Osteoblast (primary cell): ENCODE measurements around the gene GAPVD1. TPM values are rescaled to one million over a fixed set of nuclear protein-coding genes. Genes with fewer than 3 reads are reported as not detected.
"Not testable (repeated sequence)": the region's sequence is repeated elsewhere in the genome, so short reads cannot be mapped to it uniquely, and the experiment has no call there.

Source experiments
- DNase-seq: peaks from one replicate; pipeline ENCODE4 v3.0.0; 2011; ENCODE audit warnings: low spot score, mixed read lengths; ENCODE audit not compliant: insufficient read length; ENCODE audit errors: missing footprints
- H2AFZ ChIP-seq: 2 replicates; pipeline ENCODE4 v1.6.0; 2011; ENCODE audit warnings: mild to moderate bottlenecking, low read length
- H3K27ac ChIP-seq: 2 replicates; pipeline ENCODE4 v1.5.1; 2011; ENCODE audit warnings: mild to moderate bottlenecking, low read depth, low read length, moderate library complexity
- H3K27me3 ChIP-seq: 2 replicates; pipeline ENCODE4 v1.6.0; 2012; ENCODE audit warnings: mild to moderate bottlenecking, control low read depth, inconsistent platforms, low read length, moderate library complexity; ENCODE audit not compliant: insufficient read depth
- H3K36me3 ChIP-seq: 2 replicates; pipeline ENCODE4 v1.5.1; 2011; ENCODE audit warnings: mild to moderate bottlenecking, low read length, control low read depth, moderate library complexity; ENCODE audit not compliant: insufficient read depth
- H3K4me1 ChIP-seq: 2 replicates; pipeline ENCODE4 v1.5.1; 2011; ENCODE audit warnings: mild to moderate bottlenecking, low read length, control low read depth, moderate library complexity; ENCODE audit not compliant: insufficient read depth
- H3K4me2 ChIP-seq: 2 replicates; pipeline ENCODE4 v1.6.0; 2011; ENCODE audit warnings: mild to moderate bottlenecking, low read length; ENCODE audit not compliant: insufficient read depth
- H3K4me3 ChIP-seq: fragments of 200-600 bp; sonication (generic); 3 replicates; pipeline ENCODE4 v1.5.1; 2012; ENCODE audit warnings: mild to moderate bottlenecking, low read length, inconsistent platforms; ENCODE audit not compliant: insufficient read depth
- H3K79me2 ChIP-seq: 2 replicates; pipeline ENCODE4 v1.6.0; 2012; ENCODE audit warnings: mild to moderate bottlenecking, low read length, control low read depth, inconsistent platforms; ENCODE audit not compliant: insufficient read depth
- H3K9me3 ChIP-seq: 2 replicates; pipeline ENCODE4 v1.5.1; 2011; ENCODE audit warnings: low read depth, low read length, control low read depth
- H4K20me1 ChIP-seq: 2 replicates; pipeline ENCODE4 v1.6.0; 2012; ENCODE audit warnings: mild to moderate bottlenecking, low read length, control low read depth; ENCODE audit not compliant: insufficient read depth
- total RNA-seq: library from RNA; depleted of rRNA; stranded (reverse); fragments of >200 nt; gene quantifications from 2 replicates; pipeline ENCODE4 v1.2.3, GENCODE V29; 2012
- TF ChIP-seq, protein P1 (sequence below): IDR thresholded peaks from 2 replicates; pipeline ENCODE4 v1.5.1; 2011; ENCODE audit warnings: mild to moderate bottlenecking, low read depth, low read length, moderate library complexity; ENCODE audit errors: extremely low read depth

Gene GAPVD1, protein sequence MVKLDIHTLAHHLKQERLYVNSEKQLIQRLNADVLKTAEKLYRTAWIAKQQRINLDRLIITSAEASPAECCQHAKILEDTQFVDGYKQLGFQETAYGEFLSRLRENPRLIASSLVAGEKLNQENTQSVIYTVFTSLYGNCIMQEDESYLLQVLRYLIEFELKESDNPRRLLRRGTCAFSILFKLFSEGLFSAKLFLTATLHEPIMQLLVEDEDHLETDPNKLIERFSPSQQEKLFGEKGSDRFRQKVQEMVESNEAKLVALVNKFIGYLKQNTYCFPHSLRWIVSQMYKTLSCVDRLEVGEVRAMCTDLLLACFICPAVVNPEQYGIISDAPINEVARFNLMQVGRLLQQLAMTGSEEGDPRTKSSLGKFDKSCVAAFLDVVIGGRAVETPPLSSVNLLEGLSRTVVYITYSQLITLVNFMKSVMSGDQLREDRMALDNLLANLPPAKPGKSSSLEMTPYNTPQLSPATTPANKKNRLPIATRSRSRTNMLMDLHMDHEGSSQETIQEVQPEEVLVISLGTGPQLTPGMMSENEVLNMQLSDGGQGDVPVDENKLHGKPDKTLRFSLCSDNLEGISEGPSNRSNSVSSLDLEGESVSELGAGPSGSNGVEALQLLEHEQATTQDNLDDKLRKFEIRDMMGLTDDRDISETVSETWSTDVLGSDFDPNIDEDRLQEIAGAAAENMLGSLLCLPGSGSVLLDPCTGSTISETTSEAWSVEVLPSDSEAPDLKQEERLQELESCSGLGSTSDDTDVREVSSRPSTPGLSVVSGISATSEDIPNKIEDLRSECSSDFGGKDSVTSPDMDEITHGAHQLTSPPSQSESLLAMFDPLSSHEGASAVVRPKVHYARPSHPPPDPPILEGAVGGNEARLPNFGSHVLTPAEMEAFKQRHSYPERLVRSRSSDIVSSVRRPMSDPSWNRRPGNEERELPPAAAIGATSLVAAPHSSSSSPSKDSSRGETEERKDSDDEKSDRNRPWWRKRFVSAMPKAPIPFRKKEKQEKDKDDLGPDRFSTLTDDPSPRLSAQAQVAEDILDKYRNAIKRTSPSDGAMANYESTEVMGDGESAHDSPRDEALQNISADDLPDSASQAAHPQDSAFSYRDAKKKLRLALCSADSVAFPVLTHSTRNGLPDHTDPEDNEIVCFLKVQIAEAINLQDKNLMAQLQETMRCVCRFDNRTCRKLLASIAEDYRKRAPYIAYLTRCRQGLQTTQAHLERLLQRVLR (N-terminal part only)
- total RNA-seq, result 74.0 and 80.3 TPM in 2 replicates

DNA sequence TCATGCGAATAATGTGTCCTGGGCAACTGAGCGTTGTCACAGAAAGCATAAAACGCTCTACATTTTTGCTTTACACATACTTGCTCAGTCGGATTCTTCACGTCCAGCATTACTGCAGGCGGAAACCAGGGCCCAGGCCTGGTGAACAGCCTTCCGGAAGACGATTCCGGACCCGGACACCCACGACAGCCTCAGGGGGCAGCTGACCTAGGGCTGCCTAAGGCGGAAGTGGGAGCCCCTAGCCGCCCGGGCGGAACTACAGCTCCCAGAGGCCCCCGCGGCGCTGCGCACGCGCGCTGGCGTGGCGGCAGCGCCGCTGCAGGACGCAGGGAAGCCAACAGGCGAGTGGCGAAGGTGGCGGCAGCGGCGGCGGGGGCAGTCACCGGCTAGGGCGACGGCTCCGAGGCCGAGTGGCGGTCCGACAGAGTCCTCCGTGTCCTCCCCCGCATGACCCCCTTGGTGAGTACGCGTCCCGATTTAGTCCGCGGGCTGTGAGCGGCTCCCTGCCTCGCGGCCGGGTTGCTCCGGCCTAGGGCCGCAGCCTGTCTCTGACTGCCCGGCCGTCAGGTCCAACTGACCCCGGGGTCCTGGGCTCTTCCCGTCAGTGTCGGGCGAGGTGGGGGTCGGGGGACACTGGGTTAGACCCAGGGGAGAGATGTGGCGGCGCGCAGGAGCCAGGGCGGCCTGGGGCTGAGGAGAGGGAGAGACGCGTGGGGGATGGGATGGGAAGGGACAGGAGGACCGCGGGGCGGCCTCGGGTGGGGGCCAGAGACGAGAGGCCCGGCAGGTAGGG is at the start of gene GAPVD1:
GAPVD1 (plus strand) TSS at position 326 of the 793 bp plus-strand sequence. CDS start 37,096 bp downstream, outside the sequence.
- H3K4me3 ChIP-seq, result peak within 1 kb of the TSS; percentile 100
- H3K79me2 ChIP-seq, result peaks cover 47% of the 10 kb centered on the region
- H3K9me3 ChIP-seq, result no peaks in the 10 kb centered on the region
- peak within 1 kb of the TSS; percentile 90 for H2AFZ ChIP-seq
- peaks cover 9% of the 10 kb centered on the region for H3K36me3 ChIP-seq
- TF ChIP-seq, protein P1, sequence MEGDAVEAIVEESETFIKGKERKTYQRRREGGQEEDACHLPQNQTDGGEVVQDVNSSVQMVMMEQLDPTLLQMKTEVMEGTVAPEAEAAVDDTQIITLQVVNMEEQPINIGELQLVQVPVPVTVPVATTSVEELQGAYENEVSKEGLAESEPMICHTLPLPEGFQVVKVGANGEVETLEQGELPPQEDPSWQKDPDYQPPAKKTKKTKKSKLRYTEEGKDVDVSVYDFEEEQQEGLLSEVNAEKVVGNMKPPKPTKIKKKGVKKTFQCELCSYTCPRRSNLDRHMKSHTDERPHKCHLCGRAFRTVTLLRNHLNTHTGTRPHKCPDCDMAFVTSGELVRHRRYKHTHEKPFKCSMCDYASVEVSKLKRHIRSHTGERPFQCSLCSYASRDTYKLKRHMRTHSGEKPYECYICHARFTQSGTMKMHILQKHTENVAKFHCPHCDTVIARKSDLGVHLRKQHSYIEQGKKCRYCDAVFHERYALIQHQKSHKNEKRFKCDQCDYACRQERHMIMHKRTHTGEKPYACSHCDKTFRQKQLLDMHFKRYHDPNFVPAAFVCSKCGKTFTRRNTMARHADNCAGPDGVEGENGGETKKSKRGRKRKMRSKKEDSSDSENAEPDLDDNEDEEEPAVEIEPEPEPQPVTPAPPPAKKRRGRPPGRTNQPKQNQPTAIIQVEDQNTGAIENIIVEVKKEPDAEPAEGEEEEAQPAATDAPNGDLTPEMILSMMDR, result peak; percentile 39
- H4K20me1 ChIP-seq, result peaks cover 17% of the 10 kb centered on the region
- peaks cover 5% of the 10 kb centered on the region for H3K4me1 ChIP-seq
- H3K27me3 ChIP-seq, result no peaks in the 10 kb centered on the region
- peak within 1 kb of the TSS; percentile 94 for H3K4me2 ChIP-seq
- DNase-seq, result peak; percentile 99
- peak within 1 kb of the TSS; percentile 34 for H3K27ac ChIP-seq

DNA sequence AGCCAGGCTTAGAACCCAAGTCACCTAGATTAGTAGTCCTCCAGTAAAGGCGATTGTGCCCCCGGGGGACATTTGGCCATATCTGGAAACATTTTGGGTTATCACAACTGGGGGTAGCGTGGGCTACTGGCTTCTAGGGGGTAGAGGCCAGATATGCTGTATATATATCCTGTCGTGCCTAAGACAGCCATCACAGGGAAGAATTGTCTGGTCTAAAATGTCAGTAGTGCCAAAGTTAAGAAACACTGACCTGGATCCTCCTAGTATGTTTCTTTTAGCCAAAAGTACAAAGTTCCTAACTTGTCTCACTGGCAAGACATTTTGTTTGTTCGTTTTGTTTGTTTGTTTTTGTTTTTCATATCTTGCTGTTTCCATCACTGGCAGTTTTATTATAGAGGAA is 47.4 kb upstream of the GAPVD1 start:
- Histone ChIP-seq H3K27me3 (no peaks in the 10 kb centered on the region), H3K4me1 (no peaks in the 10 kb centered on the region), H3K9me3 (no peaks in the 10 kb centered on the region), H3K27ac (no peak overlapping the region), H3K4me3 (no peak overlapping the region), H3K36me3 (peaks cover 53% of the 10 kb centered on the region), H4K20me1 (no peaks in the 10 kb centered on the region), H2AFZ (no peak overlapping the region), H3K4me2 (no peak overlapping the region), H3K79me2 (no peaks in the 10 kb centered on the region)
- TF ChIP-seq, protein P1, result no peak
- DNase-seq, result peak; percentile 51

DNA sequence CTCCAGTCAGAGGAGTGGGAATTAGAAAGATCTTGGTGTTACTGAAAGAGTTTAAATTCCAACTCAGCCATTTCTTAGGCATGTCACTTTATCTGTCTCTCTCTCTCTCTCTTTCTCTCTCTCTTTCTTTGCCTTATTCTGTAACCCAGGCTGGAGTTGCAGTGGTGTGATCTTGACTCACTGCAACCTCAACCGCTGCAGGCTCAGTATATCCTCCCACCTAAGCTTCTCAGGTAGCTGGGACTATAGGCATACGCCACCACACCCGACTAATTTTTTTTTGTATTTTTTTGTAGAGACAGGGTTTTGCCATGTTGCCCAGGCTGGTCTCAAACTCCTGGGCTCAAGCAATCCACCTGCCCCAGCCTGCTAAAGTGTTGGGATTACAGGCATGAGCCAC is 43.0 kb upstream of the GAPVD1 start:
- no peaks in the 10 kb centered on the region for H4K20me1 ChIP-seq
- H3K36me3 ChIP-seq, result peaks cover 46% of the 10 kb centered on the region
- H3K4me1 ChIP-seq, result no peaks in the 10 kb centered on the region
- no peak for DNase-seq
- no peak overlapping the region for H3K4me2 ChIP-seq
- no peaks in the 10 kb centered on the region for H3K79me2 ChIP-seq
- no peaks in the 10 kb centered on the region for H3K27me3 ChIP-seq
- H2AFZ ChIP-seq, result no peak overlapping the region
- H3K4me3 ChIP-seq, result no peak overlapping the region
- no peaks in the 10 kb centered on the region for H3K9me3 ChIP-seq
- no peak overlapping the region for H3K27ac ChIP-seq
- TF ChIP-seq, protein P1, result no peak

DNA sequence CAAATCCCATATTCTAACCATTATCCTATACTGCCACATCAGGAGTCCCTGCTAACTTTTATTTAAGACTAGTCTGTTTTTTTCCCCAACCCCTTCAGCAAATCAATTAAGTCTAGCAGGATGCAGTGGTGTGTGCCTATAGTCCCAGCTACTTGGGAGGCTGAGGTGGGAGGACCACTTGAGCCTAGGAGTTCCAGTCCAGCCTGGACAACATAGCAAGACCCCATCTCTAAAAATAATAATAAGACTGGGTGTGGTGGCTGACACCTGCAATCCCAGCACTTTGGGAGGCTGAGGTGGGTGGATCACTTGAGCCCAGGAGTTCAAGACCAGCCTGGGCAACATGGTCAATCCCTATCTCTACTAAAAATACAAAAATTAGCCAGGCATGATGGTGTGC is 36.8 kb upstream of the GAPVD1 start:
- not testable (repeated sequence) for H3K79me2 ChIP-seq, H2AFZ ChIP-seq, H3K27me3 ChIP-seq, H3K4me1 ChIP-seq, H3K27ac ChIP-seq, H3K4me2 ChIP-seq, H4K20me1 ChIP-seq, DNase-seq, H3K9me3 ChIP-seq, H3K4me3 ChIP-seq
- H3K36me3 ChIP-seq, result peaks cover 40% of the 10 kb centered on the region
